Measurements from ENCODE around the gene RBM11. TPM values are rescaled to one million over a fixed set of nuclear protein-coding genes. Genes with fewer than 3 reads are reported as not detected.
"Not testable (repeated sequence)": the region's sequence is repeated elsewhere in the genome, so short reads cannot be mapped to it uniquely, and the experiment has no call there.

The RBM11 gene
- total RNA-seq = 1 to 10 TPM in 2 of 3 donors, under 1 TPM in 1; 0.65 to 1.9 (median 1.6) TPM
- long read RNA-seq, donor 1, partial matches to known transcripts = 0 of 1 reads
- long read RNA-seq, donor 1, other reads (novel, unspliced or antisense) = 1 of 1 reads
- long read RNA-seq, donor 2 = 0 reads

GRCh38 chr21:14215971-14216641 lies at the start of gene RBM11:
Gene RBM11, plus strand, starts transcription at chr21:14216157. Its CDS starts 30 bp downstream, at chr21:14216187.
- no peaks in the 10 kb centered on the region for H3K4me1 ChIP-seq (ENCODE audit: low read depth)
- TF ChIP-seq CTCF (IDR thresholded peaks at IDR 0.05) = no peak
- peak; percentile 100 for ATAC-seq

GRCh38 chr21:14166463-14167223 lies 49.3 kb upstream of the RBM11 start:
- intact Hi-C loops (cut with DNase I, micrococcal nuclease); H3K4me3 ChIP-seq; ATAC-seq: not testable (repeated sequence)

More at GRCh38 chr21:14215971-14216641, at the start of gene RBM11:
- intact Hi-C loops (cut with DNase I, micrococcal nuclease) = no loop called here
- peak within 1 kb of the TSS; percentile 23 for H3K4me3 ChIP-seq
- peak; percentile 77 to 89 (median 84) for DNase-seq
- no peaks in the 10 kb centered on the region for H3K36me3 ChIP-seq (ENCODE audit: low read depth)
- no peaks in the 10 kb centered on the region for H3K9me3 ChIP-seq

GRCh38 chr21:14206222-14206621 lies 9.7 kb upstream of the RBM11 start:
- DNase-seq (no peak), ATAC-seq (no peak)
- Histone ChIP-seq H3K4me1 (ENCODE audit: low read depth) (no peaks in the 10 kb centered on the region), H3K36me3 (ENCODE audit: low read depth) (no peaks in the 10 kb centered on the region), H3K4me3 (no peak overlapping the region), H3K9me3 (no peaks in the 10 kb centered on the region)
- no peak for TF ChIP-seq CTCF (IDR thresholded peaks at IDR 0.05)
- intact Hi-C loops (cut with DNase I, micrococcal nuclease) = no loop called here

More at GRCh38 chr21:14166463-14167223, 49.3 kb upstream of the RBM11 start:
- H3K4me1 ChIP-seq (ENCODE audit: low read depth); H3K36me3 ChIP-seq (ENCODE audit: low read depth); H3K9me3 ChIP-seq: not testable (repeated sequence)
- peak in 1 of 3 donors; percentile 24 for DNase-seq

- DNase-seq (no peak), ATAC-seq (no peak)
- intact Hi-C loops (cut with DNase I, micrococcal nuclease) = no loop called here
- H3K4me1 ChIP-seq (ENCODE audit: low read depth) = no peaks in the 10 kb centered on the region
- no peak for TF ChIP-seq CTCF (IDR thresholded peaks at IDR 0.05)
- no peak within 1 kb of the TSS for H3K4me3 ChIP-seq
- no peaks in the 10 kb centered on the region for H3K36me3 ChIP-seq (ENCODE audit: low read depth)
- no peaks in the 10 kb centered on the region for H3K9me3 ChIP-seq
Measured at GRCh38 chr21:14210738-14211137, 5.2 kb upstream of the RBM11 start, which contains the start of gene LIPI. Gene LIPI, minus strand, starts transcription at chr21:14210955. Its CDS starts 110 bp downstream, at chr21:14210845.

- Histone ChIP-seq H3K4me1 (ENCODE audit: low read depth) (no peaks in the 10 kb centered on the region), H3K36me3 (ENCODE audit: low read depth) (no peaks in the 10 kb centered on the region), H3K4me3 (no peak overlapping the region), H3K9me3 (no peaks in the 10 kb centered on the region)
- ATAC-seq (no peak), DNase-seq (no peak)
- intact Hi-C loops (cut with DNase I, micrococcal nuclease) = no loop called here
- no peak for TF ChIP-seq CTCF (IDR thresholded peaks at IDR 0.05)
Measured at GRCh38 chr21:14213164-14213563, 2.8 kb upstream of the RBM11 start.

GRCh38 chr21:14223365-14223764 lies 7.4 kb downstream of the RBM11 start:
- DNase-seq (no peak), ATAC-seq (no peak)
- Histone ChIP-seq H3K4me3 (no peak overlapping the region), H3K9me3 (no peaks in the 10 kb centered on the region), H3K36me3 (ENCODE audit: low read depth) (no peaks in the 10 kb centered on the region), H3K4me1 (ENCODE audit: low read depth) (no peaks in the 10 kb centered on the region)
- intact Hi-C loops (cut with DNase I, micrococcal nuclease) = no loop called here
- no peak for TF ChIP-seq CTCF (IDR thresholded peaks at IDR 0.05)
